SW 1271 (cell line): ENCODE results near the gene TMEM255B.

Experiments
- DNase-seq, 2 experiments: peaks; one replicate each; lab custom pipeline; 2025; lab: John Stamatoyannopoulos, UW

TMEM255B gene

DNA sequence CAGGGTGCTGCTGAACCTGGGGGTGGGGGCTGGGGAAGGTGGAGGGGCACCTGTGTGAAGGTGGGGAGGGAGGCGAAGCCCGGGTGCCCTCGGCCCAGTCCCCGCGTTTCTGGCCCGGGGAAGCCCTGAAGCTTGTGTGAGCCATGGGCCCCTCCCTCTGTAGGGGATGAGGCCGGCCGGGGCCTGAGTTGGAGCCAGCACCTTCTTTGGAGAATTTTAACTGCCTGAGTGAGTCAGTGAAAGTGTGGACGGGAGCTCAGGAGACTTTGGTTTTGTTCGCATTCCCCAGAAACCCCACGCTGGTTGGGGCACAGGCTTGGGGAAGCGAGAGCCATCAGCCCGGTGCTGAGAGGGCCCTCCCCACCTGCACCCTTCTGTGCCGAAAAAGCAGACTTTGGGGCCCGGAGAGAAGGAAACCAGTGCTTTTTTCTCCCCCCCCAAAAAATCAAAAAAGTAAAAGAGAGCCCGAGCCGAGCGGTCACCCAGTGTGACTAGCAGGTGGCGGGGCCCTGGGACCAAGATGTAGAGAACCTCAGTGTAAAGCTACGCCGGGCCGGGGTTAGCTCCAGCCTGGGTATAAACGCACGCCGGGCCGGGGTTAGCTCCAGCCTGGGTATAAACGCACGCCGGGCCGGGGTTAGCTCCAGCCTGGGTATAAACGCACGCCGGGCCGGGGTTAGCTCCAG is 45.1 kb downstream of the TMEM255B start:
- no peak for DNase-seq

DNA sequence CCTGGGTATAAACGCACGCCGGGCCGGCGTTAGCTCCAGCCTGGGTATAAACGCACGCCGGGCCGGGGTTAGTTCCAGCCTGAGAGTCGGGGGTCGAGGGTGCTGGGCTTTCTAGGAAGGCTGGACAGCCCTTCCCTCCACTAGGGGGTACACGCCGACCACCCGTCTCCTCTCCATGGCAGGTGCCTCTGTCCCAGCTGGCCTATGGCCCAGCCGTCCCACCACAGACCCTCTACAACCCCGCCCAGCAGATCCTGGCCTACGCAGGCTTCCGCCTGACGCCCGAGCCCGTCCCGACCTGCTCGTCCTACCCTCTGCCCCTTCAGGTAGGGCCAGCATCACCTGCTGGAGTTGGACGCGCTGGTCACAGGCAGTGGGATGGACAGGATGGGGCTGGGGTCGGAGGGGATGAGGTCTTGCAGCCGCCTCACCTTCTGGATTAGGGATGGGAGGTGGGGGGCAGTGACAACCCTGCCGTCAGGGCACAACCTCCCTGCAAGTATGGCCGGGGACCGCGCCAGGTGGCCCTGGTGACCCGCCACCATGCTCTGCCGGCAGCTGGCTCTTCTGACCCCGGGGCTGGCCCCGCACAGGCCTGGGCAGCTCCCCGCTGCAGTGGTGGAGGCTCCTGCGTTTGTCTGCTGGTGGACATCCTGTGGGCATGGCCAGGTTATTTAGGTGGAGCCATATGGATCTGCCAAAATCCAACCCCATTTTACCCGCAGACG is 45.8 kb downstream of the TMEM255B start:
- DNase-seq: no peak

DNA sequence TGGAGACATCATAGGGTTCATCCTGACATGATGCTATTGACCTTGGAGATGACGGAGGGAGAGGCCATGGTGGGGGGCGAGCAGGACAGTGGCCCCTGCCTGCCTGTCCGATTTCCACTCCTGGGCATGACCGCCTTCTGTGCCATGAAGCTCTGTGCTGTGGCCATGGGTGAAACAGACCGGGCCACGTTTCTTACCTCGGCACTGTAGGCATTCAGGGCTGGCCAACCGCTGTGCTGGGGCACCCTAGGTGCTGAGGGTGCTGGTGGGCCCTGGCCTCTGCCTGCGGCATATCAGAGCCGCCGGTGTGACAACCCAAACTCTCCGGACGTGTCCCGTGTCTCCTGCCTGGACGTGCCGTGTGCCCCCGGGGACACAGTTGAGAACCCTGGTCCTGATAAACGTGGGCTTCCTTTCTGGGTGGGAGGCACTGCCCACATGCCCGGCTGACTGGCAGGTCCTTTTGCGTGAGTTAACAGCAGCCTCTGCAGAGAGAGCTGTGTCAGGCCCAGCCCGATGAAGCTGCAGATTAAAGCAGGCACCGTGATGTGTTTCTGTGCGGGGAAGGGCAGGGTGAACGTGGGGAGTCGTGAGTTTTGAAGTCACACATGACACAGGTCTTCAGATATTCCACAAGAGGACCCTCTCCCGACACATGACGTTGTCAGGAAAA is 46.5 kb downstream of the TMEM255B start:
- no peak for DNase-seq

DNA sequence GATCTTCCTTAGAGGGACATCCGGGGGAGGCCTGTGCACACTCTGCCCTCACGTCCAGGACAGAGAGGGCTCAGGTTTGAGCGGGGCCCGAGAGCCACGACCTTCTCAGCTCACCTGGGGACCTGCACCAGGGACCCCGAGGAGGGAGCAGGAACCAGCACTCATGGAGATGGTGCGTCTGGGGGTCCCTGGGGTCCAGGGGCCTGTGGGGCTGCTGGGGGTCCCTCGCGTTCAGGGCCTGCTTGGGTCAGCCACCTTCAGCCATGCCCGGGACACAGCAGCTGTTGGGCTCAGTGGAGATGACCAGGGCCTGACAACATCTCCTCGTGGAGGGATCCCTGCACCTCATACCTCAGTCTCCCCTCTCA is 47.1 kb downstream of the TMEM255B start:
- DNase-seq: no peak

DNA sequence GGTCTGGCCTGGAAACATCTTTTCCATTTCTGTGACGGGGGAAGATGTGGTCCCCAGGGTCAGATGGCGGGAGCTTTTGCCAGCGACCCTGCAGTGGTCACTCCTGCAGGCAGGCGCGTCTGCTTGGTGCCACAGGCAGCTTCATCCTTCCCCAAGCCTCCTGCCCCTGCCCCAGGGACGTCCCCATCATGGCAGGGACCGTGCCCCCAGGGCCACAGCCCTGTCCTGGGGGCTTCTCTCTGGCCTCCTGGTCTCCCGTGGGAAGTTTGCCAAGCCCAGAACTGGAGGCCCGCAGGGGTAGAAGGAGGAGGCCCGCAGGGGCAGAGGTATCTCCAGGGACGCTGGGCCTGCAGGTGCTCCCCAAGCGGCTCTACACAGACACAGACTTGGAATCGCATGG is 47.5 kb downstream of the TMEM255B start:
- DNase-seq: no peak

DNA sequence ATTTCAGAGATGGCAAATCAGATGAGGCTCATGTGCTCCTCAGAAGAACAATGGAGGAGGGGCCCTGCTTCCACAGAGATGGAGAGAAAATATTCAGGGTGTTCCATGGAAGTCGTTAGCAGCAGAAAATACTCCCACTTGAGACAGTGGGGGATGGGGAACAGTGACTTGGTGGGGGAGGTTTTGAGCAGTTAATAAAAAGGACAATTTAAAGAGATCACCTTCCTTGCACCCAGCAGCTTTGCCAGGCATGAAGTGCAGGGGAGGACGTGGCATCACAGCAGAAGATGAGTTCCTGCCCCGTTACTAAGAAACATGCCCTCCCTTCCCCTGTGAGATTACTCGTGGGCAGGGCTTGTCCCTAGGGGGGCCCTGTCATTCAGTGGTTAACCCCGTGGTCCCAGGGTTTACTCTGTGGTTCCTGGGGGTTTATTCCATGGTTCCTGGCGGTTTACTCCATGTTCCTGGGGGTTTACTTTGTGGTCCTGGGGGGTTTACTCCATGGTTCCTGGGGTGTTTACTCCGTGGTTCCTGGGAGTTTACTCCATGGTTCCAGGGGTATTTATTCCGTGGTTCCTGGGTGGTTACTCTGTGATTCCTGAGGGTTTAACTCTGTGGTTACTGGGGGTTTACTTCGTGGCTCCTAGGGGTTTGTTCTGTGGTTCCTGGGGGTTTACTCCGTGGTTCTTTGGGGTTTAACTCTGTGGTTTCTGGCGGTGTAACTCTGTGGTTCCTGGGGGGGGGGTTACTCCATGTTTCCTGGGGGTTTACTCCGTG is 49.2 kb downstream of the TMEM255B start:
- no peak for DNase-seq

DNA sequence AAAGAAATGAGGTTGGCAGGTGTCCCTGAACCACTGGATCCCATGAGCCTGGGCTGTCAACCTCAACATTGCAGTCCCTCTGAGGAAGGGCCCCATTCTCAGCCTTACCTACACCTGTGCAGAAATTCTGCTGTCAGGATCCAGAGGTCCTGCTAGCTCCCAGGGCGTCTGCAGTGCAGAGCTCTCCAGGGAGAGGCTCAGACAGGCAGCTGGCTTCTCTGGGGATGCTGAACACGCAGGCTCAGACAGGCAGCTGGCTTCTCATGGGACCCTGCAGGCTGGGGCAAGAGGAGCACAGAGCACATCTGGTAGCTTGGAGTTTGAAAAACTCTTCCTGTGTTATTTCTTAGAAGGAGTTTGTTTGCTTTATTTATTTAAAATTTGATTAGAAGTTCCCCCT is 50.9 kb downstream of the TMEM255B start:
- DNase-seq: no peak

DNA sequence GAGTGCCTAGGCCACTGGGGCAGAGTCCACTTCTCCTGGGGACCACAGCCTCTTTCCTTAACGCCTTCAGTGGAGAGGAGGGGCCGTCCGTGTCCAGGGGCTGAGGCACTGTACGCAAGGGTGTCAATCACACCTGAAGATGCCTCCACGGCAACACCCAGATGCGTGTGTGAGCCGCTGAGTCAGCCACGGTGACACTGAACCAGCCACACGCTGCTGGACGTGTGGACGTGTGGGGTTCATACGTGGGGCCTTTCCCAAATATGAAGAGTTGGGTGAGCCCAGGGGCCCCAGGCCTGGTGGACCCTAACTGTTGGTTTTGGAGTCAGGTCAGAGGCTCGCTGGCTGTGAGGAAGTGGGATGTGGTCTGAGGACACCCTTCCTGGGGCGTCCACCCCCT is 51.6 kb downstream of the TMEM255B start:
- DNase-seq: no peak

DNA sequence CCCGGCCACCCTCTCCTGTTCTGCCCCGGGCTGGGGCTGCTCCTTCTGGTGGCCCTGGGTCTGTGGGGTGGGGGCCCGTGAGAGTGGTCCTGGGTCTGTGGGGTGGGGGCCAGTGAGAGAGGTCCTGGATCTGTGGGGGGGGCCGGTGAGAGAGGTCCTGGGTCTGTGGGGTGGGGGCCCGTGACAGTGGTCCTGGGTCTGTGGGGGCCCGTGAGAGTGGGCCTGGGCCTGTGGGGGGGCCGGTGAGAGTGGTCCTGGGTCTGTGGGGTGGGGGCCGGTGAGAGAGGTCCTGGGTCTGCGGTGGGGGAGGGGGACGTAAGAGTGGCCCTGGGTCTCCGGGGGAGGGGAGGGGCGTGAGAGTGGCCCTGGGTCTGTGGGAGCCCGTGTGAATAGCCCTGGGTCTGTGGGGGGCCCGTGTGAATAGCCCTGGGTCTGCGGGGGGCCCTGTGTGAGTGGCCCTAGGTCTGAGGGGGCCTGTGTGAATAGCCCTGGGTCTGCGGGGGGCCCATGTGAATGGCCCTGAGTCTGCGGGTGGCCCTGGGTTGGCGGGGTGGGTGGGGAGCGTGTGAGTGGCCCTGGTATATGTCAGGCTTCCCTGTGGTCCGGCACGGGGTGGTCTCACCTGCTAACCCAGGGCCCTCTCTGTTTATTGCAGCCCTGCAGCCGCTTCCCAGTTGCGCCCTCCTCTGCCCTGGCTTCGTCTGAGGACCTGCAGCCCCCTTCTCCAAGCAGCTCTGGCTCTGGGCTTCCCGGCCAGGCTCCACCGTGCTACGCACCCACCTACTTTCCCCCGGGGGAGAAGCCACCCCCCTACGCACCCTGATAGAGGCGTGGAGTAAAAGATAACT is 52.3 kb downstream of the TMEM255B start:
- no peak for DNase-seq

DNA sequence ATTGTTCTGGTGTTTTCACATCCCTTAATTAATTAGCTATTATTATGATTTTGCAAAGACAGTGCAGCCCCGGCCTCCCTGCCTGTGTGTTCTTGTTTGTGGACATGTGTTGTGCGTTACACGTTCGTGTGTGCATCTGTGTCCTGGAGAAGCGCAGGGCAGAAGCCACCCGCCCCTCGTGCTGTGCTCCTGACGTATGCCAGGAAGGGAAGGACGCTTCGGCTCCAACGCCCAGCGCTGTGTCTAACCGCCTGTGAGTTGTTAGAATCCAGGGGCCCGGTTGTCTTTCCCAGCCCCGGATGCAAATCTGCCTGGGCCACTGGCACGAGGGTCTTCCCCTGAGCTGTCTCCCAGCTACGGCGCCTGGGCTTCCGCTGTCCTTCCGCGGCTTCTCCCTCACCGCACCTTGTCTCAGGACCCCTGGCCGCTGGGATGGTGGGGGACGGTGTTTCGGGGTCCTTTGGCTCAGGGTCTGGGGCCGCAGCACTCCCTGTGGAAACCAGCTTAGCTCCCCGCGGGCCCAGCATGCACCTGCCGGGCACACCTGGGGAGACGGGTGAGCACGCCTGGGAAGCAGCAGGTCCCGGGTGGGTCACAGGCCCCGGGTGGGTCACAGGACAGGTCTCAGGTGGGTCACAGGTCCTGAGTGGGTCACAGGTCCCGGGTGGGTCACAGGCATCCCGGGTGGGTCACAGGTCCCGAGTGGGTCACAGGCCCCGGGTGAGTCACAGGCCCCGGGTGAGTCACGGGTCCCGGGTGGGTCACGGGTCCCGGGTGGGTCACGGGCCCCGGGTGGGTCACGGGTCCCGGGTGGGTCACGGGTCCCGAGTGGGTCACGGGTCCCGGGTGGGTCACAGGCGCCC is 53.4 kb downstream of the TMEM255B start:
- no peak for DNase-seq

DNA sequence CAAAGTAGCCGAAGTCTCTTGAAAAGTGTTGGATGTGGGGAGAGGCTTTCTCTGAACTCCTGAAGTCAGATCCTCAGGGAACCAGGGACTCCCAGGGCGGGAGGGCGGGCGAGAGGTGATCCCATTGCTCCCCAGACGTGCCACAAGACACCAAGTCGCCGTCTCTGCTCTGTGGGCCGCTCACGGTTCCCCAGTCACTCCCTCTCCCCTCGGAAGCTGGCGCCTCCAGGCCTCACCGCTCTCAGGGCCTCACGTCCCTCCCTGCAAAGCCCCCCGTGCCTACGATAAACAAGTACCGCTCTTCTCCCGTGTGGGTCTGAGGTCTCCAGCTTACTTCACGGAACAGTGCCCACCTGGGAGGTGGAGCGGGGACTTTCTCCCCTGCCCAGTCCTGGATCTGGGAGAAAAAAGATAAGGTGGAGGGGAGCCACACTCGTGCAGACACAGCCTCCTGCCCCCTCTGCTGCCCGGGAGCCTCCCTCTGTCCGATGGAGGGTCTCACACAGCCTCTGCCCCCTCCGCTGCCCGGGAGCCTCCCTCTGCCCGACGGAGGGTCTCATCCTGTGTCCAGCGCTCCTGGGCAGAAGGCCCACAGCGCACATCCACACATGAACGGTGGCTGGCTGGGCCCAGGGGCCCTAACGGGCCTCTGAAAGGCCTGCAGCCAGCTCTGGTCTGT is 54.2 kb downstream of the TMEM255B start:
- no peak for DNase-seq

DNA sequence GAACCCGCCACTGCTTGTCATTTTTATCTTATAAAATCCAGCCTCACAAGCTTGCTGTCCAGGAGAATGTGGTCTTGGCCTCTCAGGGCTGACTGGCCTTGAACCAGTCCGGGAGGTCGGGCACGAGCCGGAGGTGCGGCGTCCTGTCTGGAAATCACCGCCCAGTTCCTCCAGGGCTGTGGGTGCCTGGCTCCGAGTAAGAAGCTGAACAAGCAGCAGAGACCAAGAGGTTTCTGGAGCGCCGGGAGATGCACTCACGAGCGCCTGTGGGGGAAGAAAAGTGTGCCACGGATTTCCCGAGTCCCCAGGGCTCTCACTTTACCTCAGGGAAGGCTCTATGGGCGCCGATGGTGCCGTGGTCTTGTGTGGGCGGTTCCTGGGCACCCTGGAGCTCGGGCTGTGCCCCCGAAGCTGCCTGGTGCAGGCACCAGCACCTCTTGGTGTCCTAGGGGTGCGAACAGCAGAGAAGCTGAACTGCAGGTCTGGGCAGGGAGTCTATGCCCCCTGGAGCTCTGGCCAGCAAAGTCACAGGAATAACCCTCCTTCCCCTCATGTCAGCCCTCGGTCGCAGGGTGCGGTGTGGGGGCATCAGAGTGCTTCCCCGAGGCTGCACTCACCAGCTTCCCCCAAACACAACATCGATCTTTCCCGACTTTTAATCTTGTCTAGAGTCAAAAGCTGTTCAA is 54.9 kb downstream of the TMEM255B start:
- DNase-seq: no peak

DNA sequence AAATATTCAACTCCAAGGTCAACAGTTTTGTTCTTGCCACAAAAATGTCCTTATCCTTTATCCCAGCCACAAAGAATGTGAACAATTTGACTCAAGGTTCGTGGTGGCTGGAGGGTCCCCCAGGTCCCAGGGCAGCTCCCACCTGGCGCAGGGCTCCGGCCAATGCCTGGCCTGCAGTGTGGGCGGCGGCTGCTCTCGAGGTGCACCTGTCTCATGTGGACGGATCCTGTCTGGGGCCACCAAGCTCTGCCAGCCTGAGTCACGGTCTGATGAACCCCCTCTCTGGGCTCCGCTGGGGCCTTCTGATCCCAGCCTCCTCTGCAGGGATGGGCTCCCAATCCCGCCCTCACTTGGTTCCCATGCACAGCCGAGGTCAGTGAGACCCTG is 55.4 kb downstream of the TMEM255B start:
- no peak for DNase-seq

DNA sequence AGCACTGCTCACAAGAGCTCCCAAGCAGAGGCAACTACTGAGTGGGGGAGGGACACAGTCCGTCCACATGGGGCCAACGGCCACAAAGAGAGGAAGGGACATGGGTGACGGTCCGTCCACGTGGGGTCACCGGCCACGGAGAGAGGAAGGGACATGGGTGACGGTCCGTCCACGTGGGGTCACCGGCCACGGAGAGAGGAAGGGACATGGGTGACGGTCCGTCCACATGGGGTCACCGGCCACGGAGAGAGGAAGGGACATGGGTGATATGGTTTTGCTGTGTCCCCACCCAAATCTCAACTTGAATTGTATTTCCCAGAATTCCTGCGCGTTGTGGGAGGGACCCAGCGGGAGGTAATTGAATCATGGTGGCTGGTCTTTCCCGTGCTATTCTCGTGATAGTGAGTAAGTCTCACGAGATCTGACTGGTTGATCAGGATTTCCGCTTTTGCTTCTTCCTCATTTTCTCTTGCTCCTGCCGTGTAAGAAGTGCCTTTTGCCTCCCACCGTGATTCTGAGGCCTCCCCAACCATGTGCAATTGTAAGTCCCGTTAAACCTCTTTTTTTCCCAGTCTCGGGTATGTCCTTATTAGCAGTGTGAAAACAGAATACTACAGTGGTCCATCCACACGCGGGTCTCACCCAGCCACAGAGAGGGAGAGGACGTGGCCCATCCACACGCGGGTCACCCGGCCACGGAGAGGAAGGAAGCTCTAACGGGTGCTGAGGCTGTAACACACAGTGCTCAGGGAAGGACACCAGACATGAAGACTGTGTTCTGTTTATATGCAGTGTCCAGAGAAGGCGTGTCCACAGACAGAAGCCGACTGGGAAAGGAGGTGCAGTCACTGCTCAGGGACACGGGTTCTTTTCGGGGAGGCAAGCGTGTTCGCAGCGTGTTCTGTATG is 56.4 kb downstream of the TMEM255B start:
- DNase-seq: no peak

DNA sequence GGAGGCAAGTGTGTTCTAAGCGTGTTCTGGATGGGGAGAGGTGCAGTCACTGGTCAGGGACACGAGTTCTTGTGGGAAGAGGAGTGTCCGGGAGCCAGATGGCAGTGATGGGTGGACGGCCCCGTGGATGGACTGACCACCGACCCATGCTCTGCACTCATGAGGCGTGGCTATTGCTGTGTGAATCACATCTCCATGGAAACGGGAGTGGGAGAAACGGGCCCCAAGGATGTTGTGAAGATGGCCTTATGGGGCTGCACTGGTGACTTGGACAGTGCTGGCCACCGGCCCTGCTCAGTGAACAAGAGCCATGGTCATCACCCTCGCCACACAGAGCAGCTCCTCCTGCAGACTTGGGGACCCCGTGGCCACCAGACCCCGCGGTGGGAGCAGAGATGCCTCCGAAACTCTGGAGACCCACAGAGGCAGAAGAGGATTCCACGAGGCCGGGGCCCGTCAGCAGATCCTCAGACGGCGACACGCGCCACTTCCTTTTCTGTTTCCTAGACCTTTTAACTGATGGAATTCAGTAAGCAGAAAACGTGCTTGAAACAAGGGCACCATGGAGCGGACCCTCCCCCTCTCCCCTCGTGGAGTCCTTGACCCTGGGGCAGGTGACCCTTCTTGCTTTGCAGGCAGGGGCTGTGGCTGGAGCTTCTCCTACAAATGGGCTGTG is 57.4 kb downstream of the TMEM255B start:
- DNase-seq: no peak

DNA sequence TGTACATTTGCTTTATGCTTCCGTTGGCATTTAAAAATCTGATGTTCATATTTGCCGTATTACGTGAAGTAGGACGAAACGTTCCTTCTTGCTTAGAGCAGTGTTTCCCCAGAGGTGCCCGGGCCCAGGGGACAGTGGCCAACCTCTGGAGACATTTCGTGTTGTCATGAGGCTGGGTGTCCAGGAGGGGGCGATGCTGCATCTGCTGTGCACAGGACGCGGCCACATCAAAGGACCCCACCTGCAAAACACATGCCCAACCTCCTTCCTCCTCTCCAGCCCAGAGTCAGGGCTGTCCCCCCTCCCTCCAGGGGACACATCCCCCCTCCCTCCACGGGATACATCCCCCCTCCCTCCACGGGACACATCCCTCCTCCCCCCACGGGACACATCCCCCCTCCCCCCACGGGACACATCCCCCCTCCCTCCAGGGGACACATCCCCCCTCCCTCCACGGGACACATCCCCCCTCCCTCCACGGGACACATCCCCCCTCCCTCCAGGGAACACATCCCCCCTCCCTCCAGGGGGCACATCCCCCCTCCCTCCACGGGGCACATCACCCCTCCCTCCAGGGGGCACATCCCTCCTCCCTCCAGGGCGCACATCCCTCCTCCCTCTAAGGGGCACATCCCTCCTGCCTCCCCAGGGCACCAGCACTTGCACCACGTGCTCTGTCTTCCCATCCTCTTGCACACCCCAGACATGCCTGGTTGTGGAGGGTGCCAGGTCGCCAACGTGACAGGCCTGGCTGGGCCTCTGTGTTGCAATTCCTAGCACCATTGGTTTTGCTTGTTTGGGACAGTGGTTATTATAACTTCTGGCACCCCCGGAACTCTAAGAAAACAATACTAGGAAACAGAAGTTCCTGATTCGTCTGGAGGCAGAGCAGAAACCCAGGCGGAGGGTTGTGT is 58.2 kb downstream of the TMEM255B start:
- DNase-seq: peak in 1 of 2 experiments; percentile 21
